Esophagus squamous epithelium (tissue), 4 donors: ENCODE measurements around the gene TOR1A.

Experiments used
- POLR2A ChIP-seq, 4 donors: fragments of 450-650 bp; IDR thresholded peaks; one replicate each; pipeline ENCODE4 v1.6.1; 2017; ENCODE audit warnings: antibody characterized with exemption in 4 of 4, mild to moderate bottlenecking in 4 of 4, moderate library complexity in 3 of 4
- TF ChIP-seq, protein P1 (sequence below), 6 experiments: fragments of 450-650 bp in 4 of 6; fragments of 200-600 bp in 2 of 6; sonication (generic) in 2 of 6; IDR thresholded peaks; one replicate each; pipeline ENCODE4 v1.5.1; 2016 to 2019; ENCODE audit warnings: antibody characterized with exemption in 6 of 6, mild to moderate bottlenecking in 4 of 6, moderate library complexity in 4 of 6

- TF ChIP-seq, protein P1, sequence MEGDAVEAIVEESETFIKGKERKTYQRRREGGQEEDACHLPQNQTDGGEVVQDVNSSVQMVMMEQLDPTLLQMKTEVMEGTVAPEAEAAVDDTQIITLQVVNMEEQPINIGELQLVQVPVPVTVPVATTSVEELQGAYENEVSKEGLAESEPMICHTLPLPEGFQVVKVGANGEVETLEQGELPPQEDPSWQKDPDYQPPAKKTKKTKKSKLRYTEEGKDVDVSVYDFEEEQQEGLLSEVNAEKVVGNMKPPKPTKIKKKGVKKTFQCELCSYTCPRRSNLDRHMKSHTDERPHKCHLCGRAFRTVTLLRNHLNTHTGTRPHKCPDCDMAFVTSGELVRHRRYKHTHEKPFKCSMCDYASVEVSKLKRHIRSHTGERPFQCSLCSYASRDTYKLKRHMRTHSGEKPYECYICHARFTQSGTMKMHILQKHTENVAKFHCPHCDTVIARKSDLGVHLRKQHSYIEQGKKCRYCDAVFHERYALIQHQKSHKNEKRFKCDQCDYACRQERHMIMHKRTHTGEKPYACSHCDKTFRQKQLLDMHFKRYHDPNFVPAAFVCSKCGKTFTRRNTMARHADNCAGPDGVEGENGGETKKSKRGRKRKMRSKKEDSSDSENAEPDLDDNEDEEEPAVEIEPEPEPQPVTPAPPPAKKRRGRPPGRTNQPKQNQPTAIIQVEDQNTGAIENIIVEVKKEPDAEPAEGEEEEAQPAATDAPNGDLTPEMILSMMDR (IDR thresholded peaks at IDR 0.05), result no peak
- TF ChIP-seq POLR2A (IDR thresholded peaks at IDR 0.05), result no peak
Observed at GRCh38 chr9:129775448-129775798, 48.5 kb downstream of the TOR1A start.
